GM12801 (cell line): Measurements from ENCODE around the gene HS3ST3A1.

ENCODE experiments used
- TF ChIP-seq, protein P1 (sequence below): IDR thresholded peaks from one replicate; pipeline ENCODE4 v1.5.1; 2011; ENCODE audit warnings: control low read depth; ENCODE audit not compliant: insufficient read length; ENCODE audit errors: extremely low read depth

HS3ST3A1 gene

DNA sequence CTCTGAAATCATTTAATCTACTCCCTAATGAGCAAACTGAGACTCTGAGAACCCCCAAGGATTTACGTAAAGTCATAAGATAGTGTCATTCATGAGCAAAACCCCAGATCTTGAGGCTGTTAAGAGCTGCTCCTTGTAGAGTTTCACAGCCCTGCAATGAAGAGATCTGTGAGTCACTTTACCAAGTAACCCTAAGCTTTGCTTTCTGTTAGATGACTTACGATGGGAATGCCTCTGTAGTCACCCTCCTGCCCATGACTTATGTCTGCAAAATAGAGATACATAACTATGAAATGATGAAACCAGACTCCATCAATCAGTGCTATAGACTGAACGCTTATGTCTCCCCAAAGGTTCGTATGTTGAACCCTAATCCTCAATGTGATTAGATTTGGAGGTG lies 117.7 kb downstream of the HS3ST3A1 start:
- TF ChIP-seq, protein P1, sequence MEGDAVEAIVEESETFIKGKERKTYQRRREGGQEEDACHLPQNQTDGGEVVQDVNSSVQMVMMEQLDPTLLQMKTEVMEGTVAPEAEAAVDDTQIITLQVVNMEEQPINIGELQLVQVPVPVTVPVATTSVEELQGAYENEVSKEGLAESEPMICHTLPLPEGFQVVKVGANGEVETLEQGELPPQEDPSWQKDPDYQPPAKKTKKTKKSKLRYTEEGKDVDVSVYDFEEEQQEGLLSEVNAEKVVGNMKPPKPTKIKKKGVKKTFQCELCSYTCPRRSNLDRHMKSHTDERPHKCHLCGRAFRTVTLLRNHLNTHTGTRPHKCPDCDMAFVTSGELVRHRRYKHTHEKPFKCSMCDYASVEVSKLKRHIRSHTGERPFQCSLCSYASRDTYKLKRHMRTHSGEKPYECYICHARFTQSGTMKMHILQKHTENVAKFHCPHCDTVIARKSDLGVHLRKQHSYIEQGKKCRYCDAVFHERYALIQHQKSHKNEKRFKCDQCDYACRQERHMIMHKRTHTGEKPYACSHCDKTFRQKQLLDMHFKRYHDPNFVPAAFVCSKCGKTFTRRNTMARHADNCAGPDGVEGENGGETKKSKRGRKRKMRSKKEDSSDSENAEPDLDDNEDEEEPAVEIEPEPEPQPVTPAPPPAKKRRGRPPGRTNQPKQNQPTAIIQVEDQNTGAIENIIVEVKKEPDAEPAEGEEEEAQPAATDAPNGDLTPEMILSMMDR, result no peak

GRCh38 chr17:13480877-13481276 lies 120.9 kb downstream of the HS3ST3A1 start:
- TF ChIP-seq, protein P1, result no peak

- TF ChIP-seq, protein P1, result no peak
Measured at GRCh38 chr17:13478326-13478830, 123.4 kb downstream of the HS3ST3A1 start.

GRCh38 chr17:13477180-13477611 lies 124.5 kb downstream of the HS3ST3A1 start:
- TF ChIP-seq, protein P1, result no peak

- TF ChIP-seq, protein P1, result no peak
Measured at GRCh38 chr17:13476720-13477119, 125.0 kb downstream of the HS3ST3A1 start.

DNA sequence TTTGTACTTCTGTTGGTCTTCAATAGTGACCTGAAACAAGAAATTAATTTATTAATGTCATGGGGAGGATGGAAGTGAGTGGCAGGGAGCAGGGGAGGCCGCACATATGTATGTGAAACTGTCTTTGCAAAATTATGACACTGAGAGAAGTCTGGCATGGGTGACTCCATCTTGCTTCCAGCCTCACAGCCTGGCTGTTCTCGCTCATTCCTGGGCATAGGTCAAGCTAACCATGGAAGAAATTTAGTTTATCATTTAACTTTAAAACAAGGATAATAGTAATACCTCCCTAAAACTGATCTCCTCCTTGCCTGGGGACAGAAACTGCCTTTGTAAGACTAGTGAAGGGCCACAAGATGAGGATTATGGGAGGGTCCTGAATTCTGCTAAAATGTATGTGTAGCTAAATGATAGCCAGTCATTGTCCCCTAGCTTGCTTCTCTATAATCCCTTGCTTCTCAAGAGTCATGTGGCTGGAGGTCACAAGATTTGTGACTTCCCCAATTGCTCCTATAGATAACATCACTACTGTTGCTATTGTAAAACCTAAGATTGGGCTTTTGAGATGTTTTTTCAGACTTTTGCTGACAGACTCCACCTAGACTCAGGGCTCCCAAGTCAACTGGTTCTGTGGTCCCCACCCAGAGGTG lies 126.0 kb downstream of the HS3ST3A1 start:
- TF ChIP-seq, protein P1, result no peak

- TF ChIP-seq, protein P1, result no peak
Measured at GRCh38 chr17:13474073-13474800, 127.5 kb downstream of the HS3ST3A1 start.
